ENCODE data around the gene RHBDL1. TPM values are rescaled to one million over a fixed set of nuclear protein-coding genes. Genes with fewer than 3 reads are reported as not detected.

The RHBDL1 gene
- total and polyA plus RNA-seq, 4 donors, result 4.1 to 19.1 (median 11.4) TPM

DNA sequence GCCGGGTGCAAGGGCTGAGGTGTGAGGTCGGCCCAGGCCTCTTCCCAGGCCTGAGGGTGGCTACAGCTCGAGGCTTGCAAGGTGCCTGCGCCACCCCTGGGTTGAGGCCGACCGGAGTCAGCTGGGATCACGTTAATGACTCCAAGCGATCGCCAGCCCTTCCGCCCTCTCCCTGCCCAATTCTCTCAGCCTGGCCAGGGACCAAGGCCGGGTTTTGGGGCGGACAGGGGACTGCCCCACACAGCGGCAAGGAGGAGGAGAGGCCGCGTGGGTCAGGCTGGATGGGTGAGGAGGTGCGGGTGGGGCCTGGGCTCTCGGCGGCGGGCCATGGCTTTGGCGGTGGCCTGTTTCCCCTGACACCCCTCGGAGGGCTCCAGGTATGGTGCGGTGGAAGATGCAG, 17.9 kb downstream of the RHBDL1 start:
- peaks cover 20% of the 10 kb centered on the region for H3K27me3 ChIP-seq (ENCODE audit: control insufficient read depth, insufficient read depth, low read length)
- H3K36me3 ChIP-seq (ENCODE audit: control insufficient read depth, insufficient read depth, low read length), result peaks cover 63% of the 10 kb centered on the region
- H3K4me1 ChIP-seq (ENCODE audit: control insufficient read depth, insufficient read depth, low read length), result peaks cover 37% of the 10 kb centered on the region
- no peaks in the 10 kb centered on the region for H3K9me3 ChIP-seq (ENCODE audit: control insufficient read depth, insufficient read depth, low read length)
- H3K27ac ChIP-seq (ENCODE audit: low read depth, low read length), result no peak overlapping the region
- H3K4me3 ChIP-seq (ENCODE audit: low read depth, low read length), result no peak overlapping the region
- no peak for DNase-seq (ENCODE audit: low read depth in 4 of 6, low spot score in 6 of 6)
- WGBS (ENCODE audit: insufficient coverage), result 57% methylated on average over 19 of the region's 22 CpGs

GRCh38 chr16:693766-694165, 18.3 kb downstream of the RHBDL1 start:
- H3K9me3 ChIP-seq (ENCODE audit: control insufficient read depth, insufficient read depth, low read length), result no peaks in the 10 kb centered on the region
- H3K4me1 ChIP-seq (ENCODE audit: control insufficient read depth, insufficient read depth, low read length), result peaks cover 33% of the 10 kb centered on the region
- peaks cover 20% of the 10 kb centered on the region for H3K27me3 ChIP-seq (ENCODE audit: control insufficient read depth, insufficient read depth, low read length)
- no peak for DNase-seq (ENCODE audit: low read depth in 4 of 6, low spot score in 6 of 6)
- peaks cover 61% of the 10 kb centered on the region for H3K36me3 ChIP-seq (ENCODE audit: control insufficient read depth, insufficient read depth, low read length)
- H3K27ac ChIP-seq (ENCODE audit: low read depth, low read length), result no peak overlapping the region
- 28% methylated on average over 36 of the region's 37 CpGs for WGBS (ENCODE audit: insufficient coverage)
- H3K4me3 ChIP-seq (ENCODE audit: low read depth, low read length), result no peak overlapping the region

DNA sequence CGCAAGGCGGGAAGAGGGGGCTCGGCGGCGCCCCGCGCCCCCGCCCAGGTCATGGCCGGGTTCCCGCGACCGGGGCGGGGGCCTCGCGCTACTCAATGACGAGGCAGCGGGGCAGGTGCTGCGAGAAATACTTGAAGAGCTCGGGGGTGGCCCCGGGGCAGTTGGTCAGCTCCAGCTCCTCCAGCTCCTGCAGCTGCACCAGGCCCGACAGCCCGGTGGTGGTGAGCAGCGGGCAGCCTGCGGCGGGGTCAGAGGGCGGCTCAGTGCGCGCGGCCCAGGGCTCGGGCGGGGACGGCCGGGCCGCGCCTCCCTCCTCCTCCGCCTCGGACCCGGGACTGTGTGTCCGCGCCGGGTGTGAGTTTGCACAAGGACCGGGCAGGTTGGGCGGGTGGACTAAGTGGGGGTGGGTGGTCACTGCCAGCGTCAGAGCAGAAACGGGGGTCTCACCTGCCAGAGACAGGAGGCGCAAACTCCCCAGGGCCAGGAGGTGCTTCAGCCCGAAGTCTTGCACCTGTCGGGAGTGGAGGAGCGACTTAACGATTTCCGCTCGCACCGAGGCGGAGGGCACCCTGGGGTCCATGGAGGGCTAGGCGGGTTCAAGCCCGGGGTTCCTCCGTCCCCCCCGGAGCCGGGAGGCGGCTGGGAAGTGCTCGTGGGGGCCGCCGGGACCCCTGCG, 18.9 kb downstream of the RHBDL1 start:
- H3K27me3 ChIP-seq (ENCODE audit: control insufficient read depth, insufficient read depth, low read length), result peaks cover 20% of the 10 kb centered on the region

DNA sequence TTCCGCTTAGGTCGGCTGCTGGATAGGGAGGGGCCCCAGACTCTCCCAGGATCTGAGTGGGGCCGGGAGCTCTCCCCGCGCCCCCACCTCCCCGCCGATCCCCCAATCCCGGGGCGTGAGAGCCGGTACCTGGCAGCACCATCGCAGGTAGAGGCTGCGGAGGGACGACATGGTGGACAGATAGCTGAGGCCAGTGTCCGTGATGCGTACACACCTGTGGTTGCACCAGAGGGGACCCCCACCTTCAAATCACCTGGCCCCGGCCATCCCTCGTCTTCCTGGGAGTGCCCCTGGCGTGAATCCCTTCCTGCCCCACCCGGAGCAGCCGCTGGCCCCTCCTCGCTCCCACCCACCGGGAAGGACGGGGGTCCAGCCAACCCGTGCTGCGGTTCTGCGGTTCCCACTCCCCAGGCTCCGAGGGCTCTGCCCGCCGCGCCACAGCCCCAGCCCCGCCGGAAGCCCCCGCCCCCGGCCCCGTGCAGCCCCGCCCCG, 19.4 kb downstream of the RHBDL1 start:
- 34% methylated on average over 36 of the region's 37 CpGs for WGBS (ENCODE audit: insufficient coverage)
- no peak overlapping the region for H3K27ac ChIP-seq (ENCODE audit: low read depth, low read length)

More for the DNA sequence above, 18.9 kb downstream of the RHBDL1 start:
- peaks cover 60% of the 10 kb centered on the region for H3K36me3 ChIP-seq (ENCODE audit: control insufficient read depth, insufficient read depth, low read length)
- H3K4me3 ChIP-seq (ENCODE audit: low read depth, low read length), result no peak overlapping the region
- no peak overlapping the region for H3K27ac ChIP-seq (ENCODE audit: low read depth, low read length)
- no peaks in the 10 kb centered on the region for H3K9me3 ChIP-seq (ENCODE audit: control insufficient read depth, insufficient read depth, low read length)
- DNase-seq (ENCODE audit: low read depth in 4 of 6, low spot score in 6 of 6), result no peak
- H3K4me1 ChIP-seq (ENCODE audit: control insufficient read depth, insufficient read depth, low read length), result peaks cover 27% of the 10 kb centered on the region
- 28% methylated on average over 63 of the region's 64 CpGs for WGBS (ENCODE audit: insufficient coverage)

GRCh38 chr16:695355-696089, 20.1 kb downstream of the RHBDL1 start:
- no peak for DNase-seq (ENCODE audit: low read depth in 4 of 6, low spot score in 6 of 6)
- 25% methylated on average over 71 of the region's 71 CpGs for WGBS (ENCODE audit: insufficient coverage)
- Histone ChIP-seq H3K9me3 (ENCODE audit: control insufficient read depth, insufficient read depth, low read length) (no peaks in the 10 kb centered on the region), H3K36me3 (ENCODE audit: control insufficient read depth, insufficient read depth, low read length) (peaks cover 65% of the 10 kb centered on the region), H3K4me3 (ENCODE audit: low read depth, low read length) (no peak overlapping the region), H3K27ac (ENCODE audit: low read depth, low read length) (no peak overlapping the region), H3K27me3 (ENCODE audit: control insufficient read depth, insufficient read depth, low read length) (peaks cover 27% of the 10 kb centered on the region), H3K4me1 (ENCODE audit: control insufficient read depth, insufficient read depth, low read length) (peaks cover 27% of the 10 kb centered on the region)

More for the DNA sequence above, 19.4 kb downstream of the RHBDL1 start:
- H3K4me1 ChIP-seq (ENCODE audit: control insufficient read depth, insufficient read depth, low read length), result peaks cover 24% of the 10 kb centered on the region
- H3K27me3 ChIP-seq (ENCODE audit: control insufficient read depth, insufficient read depth, low read length), result peaks cover 21% of the 10 kb centered on the region
- no peak for DNase-seq (ENCODE audit: low read depth in 4 of 6, low spot score in 6 of 6)
- H3K9me3 ChIP-seq (ENCODE audit: control insufficient read depth, insufficient read depth, low read length), result no peaks in the 10 kb centered on the region
- peaks cover 64% of the 10 kb centered on the region for H3K36me3 ChIP-seq (ENCODE audit: control insufficient read depth, insufficient read depth, low read length)
- no peak overlapping the region for H3K4me3 ChIP-seq (ENCODE audit: low read depth, low read length)

DNA sequence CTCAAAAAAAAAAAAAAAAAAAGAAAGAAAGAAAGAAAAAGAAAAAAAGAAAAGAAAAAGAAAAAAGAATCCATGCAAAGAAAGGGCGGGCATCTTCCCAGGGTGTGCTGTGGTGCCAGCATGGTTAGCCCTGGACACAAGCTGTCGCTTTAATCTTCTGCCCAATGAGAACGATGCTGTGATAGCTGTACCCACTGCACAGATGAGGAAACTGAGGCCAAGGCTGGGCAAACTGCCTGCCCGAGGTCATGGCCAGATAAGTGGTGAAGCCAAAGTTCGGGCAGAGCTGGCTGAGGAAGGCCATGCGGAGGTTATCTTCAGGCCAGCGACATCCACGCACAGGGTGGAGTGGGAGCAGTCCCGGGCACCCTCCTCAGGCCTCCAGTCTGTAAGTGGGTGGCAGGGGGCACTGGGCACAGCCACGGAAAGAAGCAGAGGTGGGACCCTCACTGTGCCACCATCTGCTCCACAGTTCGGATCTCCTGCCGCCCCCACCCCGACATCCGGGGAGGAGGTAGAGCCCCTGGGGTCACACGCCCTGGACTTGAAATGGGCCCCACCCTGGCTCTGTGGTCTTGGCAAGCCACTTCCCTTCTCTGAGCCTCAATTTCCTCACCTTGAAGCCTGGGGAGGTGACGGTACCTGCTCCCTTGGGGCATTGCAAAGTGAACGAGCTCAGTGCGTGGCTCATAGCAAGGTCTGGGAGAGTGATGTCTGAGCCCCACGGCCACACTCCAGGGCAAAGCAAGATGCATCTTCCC, 23.6 kb downstream of the RHBDL1 start:
- Histone ChIP-seq H3K27me3 (ENCODE audit: control insufficient read depth, insufficient read depth, low read length) (peaks cover 35% of the 10 kb centered on the region), H3K4me3 (ENCODE audit: low read depth, low read length) (no peak overlapping the region), H3K4me1 (ENCODE audit: control insufficient read depth, insufficient read depth, low read length) (peaks cover 58% of the 10 kb centered on the region), H3K9me3 (ENCODE audit: control insufficient read depth, insufficient read depth, low read length) (no peaks in the 10 kb centered on the region), H3K27ac (ENCODE audit: low read depth, low read length) (no peak overlapping the region), H3K36me3 (ENCODE audit: control insufficient read depth, insufficient read depth, low read length) (peaks cover 85% of the 10 kb centered on the region)
- DNase-seq (ENCODE audit: low read depth in 4 of 6, low spot score in 6 of 6), result no peak
- WGBS (ENCODE audit: insufficient coverage), result 81% methylated on average over 17 of the region's 19 CpGs

- Histone ChIP-seq H3K36me3 (ENCODE audit: control insufficient read depth, insufficient read depth, low read length) (peaks cover 69% of the 10 kb centered on the region), H3K4me3 (ENCODE audit: low read depth, low read length) (no peak overlapping the region), H3K4me1 (ENCODE audit: control insufficient read depth, insufficient read depth, low read length) (peaks cover 54% of the 10 kb centered on the region), H3K27ac (ENCODE audit: low read depth, low read length) (no peak overlapping the region), H3K27me3 (ENCODE audit: control insufficient read depth, insufficient read depth, low read length) (peaks cover 31% of the 10 kb centered on the region), H3K9me3 (ENCODE audit: control insufficient read depth, insufficient read depth, low read length) (no peaks in the 10 kb centered on the region)
- no peak for DNase-seq (ENCODE audit: low read depth in 4 of 6, low spot score in 6 of 6)
- WGBS (ENCODE audit: insufficient coverage), result 8% methylated on average over 76 of the region's 76 CpGs
These were observed 25.5 kb downstream of the RHBDL1 start for GRCh38 chr16:700684-701584.

DNA sequence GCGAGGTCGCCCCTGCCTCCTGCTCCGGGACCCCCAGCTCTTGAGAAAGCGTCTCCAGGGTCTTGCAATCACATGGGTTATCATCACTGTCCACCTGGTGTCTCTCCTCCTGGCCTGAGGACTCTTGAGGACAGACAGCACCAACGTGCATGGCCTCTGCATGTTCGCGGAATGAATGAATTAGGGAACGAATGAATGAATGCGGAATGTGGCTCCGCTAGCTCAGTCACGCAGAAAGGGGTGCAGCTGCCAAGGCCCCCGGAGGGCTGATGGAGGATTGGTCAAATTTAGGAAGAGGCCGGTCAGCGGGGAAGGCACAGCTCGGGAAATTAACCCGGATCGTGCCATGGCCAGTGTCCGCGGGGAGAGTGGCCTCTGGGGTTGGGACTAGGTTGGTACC, 26.9 kb downstream of the RHBDL1 start:
- 83% methylated on average over 19 of the region's 19 CpGs for WGBS (ENCODE audit: insufficient coverage)
- DNase-seq (ENCODE audit: low read depth in 4 of 6, low spot score in 6 of 6), result no peak
- H3K36me3 ChIP-seq (ENCODE audit: control insufficient read depth, insufficient read depth, low read length), result peaks cover 55% of the 10 kb centered on the region
- no peaks in the 10 kb centered on the region for H3K9me3 ChIP-seq (ENCODE audit: control insufficient read depth, insufficient read depth, low read length)
- peaks cover 40% of the 10 kb centered on the region for H3K27me3 ChIP-seq (ENCODE audit: control insufficient read depth, insufficient read depth, low read length)
- H3K4me1 ChIP-seq (ENCODE audit: control insufficient read depth, insufficient read depth, low read length), result peaks cover 67% of the 10 kb centered on the region
- H3K4me3 ChIP-seq (ENCODE audit: low read depth, low read length), result no peak overlapping the region
- no peak overlapping the region for H3K27ac ChIP-seq (ENCODE audit: low read depth, low read length)

- peaks cover 48% of the 10 kb centered on the region for H3K36me3 ChIP-seq (ENCODE audit: control insufficient read depth, insufficient read depth, low read length)
- no peak overlapping the region for H3K4me3 ChIP-seq (ENCODE audit: low read depth, low read length)
- 83% methylated on average over 12 of the region's 12 CpGs for WGBS (ENCODE audit: insufficient coverage)
- peaks cover 45% of the 10 kb centered on the region for H3K27me3 ChIP-seq (ENCODE audit: control insufficient read depth, insufficient read depth, low read length)
- DNase-seq (ENCODE audit: low read depth in 4 of 6, low spot score in 6 of 6), result no peak
- H3K9me3 ChIP-seq (ENCODE audit: control insufficient read depth, insufficient read depth, low read length), result no peaks in the 10 kb centered on the region
- H3K27ac ChIP-seq (ENCODE audit: low read depth, low read length), result no peak overlapping the region
- peaks cover 76% of the 10 kb centered on the region for H3K4me1 ChIP-seq (ENCODE audit: control insufficient read depth, insufficient read depth, low read length)
These were observed 27.9 kb downstream of the RHBDL1 start for GRCh38 chr16:703406-703805.
